ENCODE data around the gene MAGEA11. TPM values are rescaled to one million over a fixed set of nuclear protein-coding genes. Genes with fewer than 3 reads are reported as not detected.
A peak's percentile ranks its signal among the peaks of the same experiment; 100 is the strongest.
"Not testable (repeated sequence)": the region's sequence is repeated elsewhere in the genome, so short reads cannot be mapped to it uniquely, and the experiment has no call there.

Gene MAGEA11
- total and polyA plus RNA-seq, 8 donors: not detected

- ATAC-seq (no peak), FAIRE-seq (no peak), DNase-seq (no peak)
- no peaks in the 10 kb centered on the region for H3K27me3 ChIP-seq
- TF ChIP-seq CTCF (IDR thresholded peaks at IDR 0.05): no peak
- no peak overlapping the region for H3K4me3 ChIP-seq
- no peak overlapping the region for H3K27ac ChIP-seq
- 74 to 90% methylated on average over 1 of the region's 1 CpG for WGBS, 2 donors
- intact Hi-C loops (cut with DNase I): no loop called here
- H3K4me1 ChIP-seq: no peaks in the 10 kb centered on the region
- H3K9me3 ChIP-seq: no peaks in the 10 kb centered on the region
- no peaks in the 10 kb centered on the region for H3K36me3 ChIP-seq
Observed at GRCh38 chrX:149718757-149719156, 6.9 kb downstream of the MAGEA11 start.

- DNase-seq (peak in 4 of 6 donors; percentile 10 to 38 (median 25)), ATAC-seq (peak; percentile 61 to 92 (median 87)), FAIRE-seq (no peak)
- TF ChIP-seq CTCF (IDR thresholded peaks at IDR 0.05): no peak
- WGBS, 2 donors: 43 to 47% methylated on average over 19 of the region's 19 CpGs
- Histone ChIP-seq H3K27ac (no peak overlapping the region), H3K4me3 (no peak overlapping the region), H3K4me1 (no peaks in the 10 kb centered on the region), H3K9me3 (no peaks in the 10 kb centered on the region), H3K36me3 (no peaks in the 10 kb centered on the region), H3K27me3 (no peaks in the 10 kb centered on the region)
- intact Hi-C loops (cut with DNase I): no loop called here
Observed at GRCh38 chrX:149720021-149720689, 8.3 kb downstream of the MAGEA11 start.

GRCh38 chrX:149721241-149721640, 9.4 kb downstream of the MAGEA11 start:
- H3K4me1 ChIP-seq; H3K36me3 ChIP-seq; H3K9me3 ChIP-seq; H3K27ac ChIP-seq; H3K27me3 ChIP-seq; intact Hi-C loops (cut with DNase I); H3K4me3 ChIP-seq; DNase-seq; FAIRE-seq; ATAC-seq: not testable (repeated sequence)
- WGBS, 2 donors: 48 to 59% methylated on average over 7 of the region's 7 CpGs

- DNase-seq (peak in 1 of 6 donors; percentile 25), FAIRE-seq (no peak), ATAC-seq (no peak)
- WGBS, 2 donors: 84 to 91% methylated on average over 8 of the region's 8 CpGs
- Histone ChIP-seq H3K27me3 (no peaks in the 10 kb centered on the region), H3K4me3 (no peak overlapping the region), H3K4me1 (no peaks in the 10 kb centered on the region), H3K9me3 (no peaks in the 10 kb centered on the region), H3K36me3 (no peaks in the 10 kb centered on the region), H3K27ac (no peak overlapping the region)
- intact Hi-C loops (cut with DNase I): no loop called here
- TF ChIP-seq CTCF (IDR thresholded peaks at IDR 0.05): no peak
Observed at GRCh38 chrX:149721778-149722177, 9.9 kb downstream of the MAGEA11 start.

- peak in 1 of 4 donors; percentile 62 for ATAC-seq
Observed at GRCh38 chrX:149723583-149724118, 11.8 kb downstream of the MAGEA11 start.

GRCh38 chrX:149727308-149727707, 15.4 kb downstream of the MAGEA11 start:
- H3K27ac ChIP-seq; intact Hi-C loops (cut with DNase I); DNase-seq; H3K4me3 ChIP-seq; H3K27me3 ChIP-seq; H3K36me3 ChIP-seq; H3K4me1 ChIP-seq; H3K9me3 ChIP-seq; ATAC-seq; FAIRE-seq: not testable (repeated sequence)
- 69 to 89% methylated on average over 3 of the region's 7 CpGs for WGBS, 2 donors

More at GRCh38 chrX:149723583-149724118, 11.8 kb downstream of the MAGEA11 start:
- H3K4me3 ChIP-seq; H3K27ac ChIP-seq; H3K27me3 ChIP-seq; H3K4me1 ChIP-seq; DNase-seq; H3K36me3 ChIP-seq; FAIRE-seq; H3K9me3 ChIP-seq; intact Hi-C loops (cut with DNase I): not testable (repeated sequence)
- 48 to 49% methylated on average over 3 of the region's 5 CpGs for WGBS, 2 donors

GRCh38 chrX:149742269-149742668, 30.4 kb downstream of the MAGEA11 start:
- H3K4me1 ChIP-seq; H3K9me3 ChIP-seq; H3K4me3 ChIP-seq; H3K27ac ChIP-seq; DNase-seq; H3K36me3 ChIP-seq; intact Hi-C loops (cut with DNase I); FAIRE-seq; ATAC-seq; H3K27me3 ChIP-seq: not testable (repeated sequence)
- WGBS, 2 donors: no CpG with 5 or more reads among the region's 6 CpGs

GRCh38 chrX:149746390-149747007, 34.6 kb downstream of the MAGEA11 start:
- H3K27ac ChIP-seq; H3K4me1 ChIP-seq; FAIRE-seq; H3K4me3 ChIP-seq; H3K9me3 ChIP-seq; intact Hi-C loops (cut with DNase I); H3K36me3 ChIP-seq; DNase-seq; H3K27me3 ChIP-seq: not testable (repeated sequence)
- 40 to 51% methylated on average over 2 of the region's 6 CpGs for WGBS, 2 donors
- peak in 3 of 4 donors; percentile 67 to 75 (median 68) for ATAC-seq

Measured in pancreas (tissue), 10 donors.